LoVo (cell line): ENCODE data around the gene FNDC3B.

Source experiments
- DNase-seq: peaks from one replicate; pipeline ENCODE4 v3.0.0-alpha.2; 2016; ENCODE audit warnings: low spot score

FNDC3B gene

DNA sequence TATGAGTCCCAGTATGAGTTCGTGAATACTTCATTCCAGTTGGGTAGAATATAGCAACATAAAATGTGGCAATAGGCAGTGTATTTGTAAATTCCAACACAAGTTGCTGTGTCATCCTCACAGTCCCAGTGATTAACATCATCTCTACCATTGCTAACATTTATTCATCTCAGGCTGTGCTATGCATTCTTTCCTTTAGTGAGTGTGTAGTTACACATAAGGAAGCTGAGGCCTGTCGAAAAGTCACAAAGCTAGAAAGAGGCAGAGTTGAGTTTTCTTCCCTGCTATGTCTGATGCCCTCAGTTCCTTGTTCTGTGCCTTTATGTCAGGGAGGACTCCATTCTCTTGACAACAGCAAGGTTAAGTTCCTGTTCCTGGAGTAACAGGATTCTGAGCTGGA is 96.4 kb downstream of the FNDC3B start:
- no peak for DNase-seq

DNA sequence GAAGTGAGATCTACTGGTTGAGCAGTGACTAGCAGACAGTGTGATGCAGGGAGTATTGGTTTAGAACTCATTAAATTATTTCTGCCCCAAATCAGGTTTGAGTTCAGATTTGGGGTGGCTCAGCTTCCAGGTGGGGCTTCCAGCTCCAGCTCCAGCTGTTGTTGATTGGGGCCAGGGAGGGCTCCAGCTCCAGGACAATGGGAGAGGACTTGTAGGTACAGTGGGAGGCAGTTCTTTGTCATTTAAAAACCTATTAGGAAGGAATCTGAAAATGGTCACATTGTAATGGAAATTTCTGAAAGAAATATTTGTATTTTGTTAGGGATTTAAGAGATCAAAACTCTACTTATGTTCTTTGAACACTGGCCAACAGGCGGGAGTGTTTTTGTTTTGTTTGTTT is 97.0 kb downstream of the FNDC3B start:
- DNase-seq, result no peak

DNA sequence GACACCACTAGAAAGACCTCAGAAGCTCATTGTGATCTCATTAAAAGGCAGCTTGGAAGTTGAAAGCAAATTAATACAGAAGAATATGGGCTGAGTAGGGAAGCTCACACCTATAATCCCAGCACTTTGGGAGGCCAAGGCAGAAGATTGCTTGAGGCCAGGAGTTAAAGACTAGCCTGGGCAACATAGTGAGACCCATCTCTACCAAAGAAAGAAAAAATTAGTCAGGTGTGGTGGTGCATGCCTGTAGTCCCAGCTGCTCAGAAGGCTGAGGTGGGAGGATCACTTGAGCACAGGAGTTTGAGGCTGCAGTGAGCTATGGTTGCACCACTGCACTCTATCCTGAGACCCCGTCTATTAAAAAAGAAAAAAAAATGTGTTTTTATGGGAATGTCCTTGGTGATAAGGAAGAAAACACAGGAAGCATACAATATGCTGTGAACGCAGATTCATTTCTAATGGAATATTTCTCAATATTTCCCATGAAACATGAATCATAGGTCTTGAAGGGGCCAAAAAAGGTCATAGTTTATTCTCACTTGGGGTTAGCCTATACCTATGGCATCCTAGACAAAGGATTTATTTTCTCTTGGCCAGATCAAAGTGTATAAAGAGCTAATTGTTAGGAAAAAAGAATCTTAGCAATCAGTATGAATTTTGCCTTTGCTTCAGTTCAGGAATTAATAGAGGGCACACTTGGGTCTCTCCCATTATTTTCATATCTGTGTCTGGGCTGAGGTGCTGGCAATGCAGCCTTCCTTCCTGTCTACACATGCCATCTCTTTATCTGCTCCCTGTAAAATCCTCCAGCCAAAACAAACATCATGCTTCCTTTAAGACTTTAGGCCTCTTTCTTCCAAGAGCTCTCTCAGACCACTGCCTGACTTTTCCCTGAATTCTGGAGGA is 98.2 kb downstream of the FNDC3B start:
- DNase-seq, result no peak

DNA sequence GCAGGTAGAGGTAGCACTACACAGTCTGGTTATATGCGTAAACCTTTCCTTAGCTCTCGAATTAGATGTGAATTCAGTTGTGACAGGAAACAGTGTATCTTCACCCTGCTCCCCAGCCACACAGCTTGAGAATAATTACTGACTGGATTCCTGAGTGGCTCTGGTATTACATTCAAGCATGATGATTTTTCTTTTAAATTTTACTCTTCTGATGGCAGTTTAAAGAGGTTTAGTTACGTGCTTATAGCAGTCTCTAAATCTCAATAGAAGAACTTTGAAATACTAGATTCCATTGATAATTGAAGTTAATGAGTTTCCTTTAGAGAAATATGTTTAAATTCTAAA is 98.8 kb downstream of the FNDC3B start:
- DNase-seq, result no peak

DNA sequence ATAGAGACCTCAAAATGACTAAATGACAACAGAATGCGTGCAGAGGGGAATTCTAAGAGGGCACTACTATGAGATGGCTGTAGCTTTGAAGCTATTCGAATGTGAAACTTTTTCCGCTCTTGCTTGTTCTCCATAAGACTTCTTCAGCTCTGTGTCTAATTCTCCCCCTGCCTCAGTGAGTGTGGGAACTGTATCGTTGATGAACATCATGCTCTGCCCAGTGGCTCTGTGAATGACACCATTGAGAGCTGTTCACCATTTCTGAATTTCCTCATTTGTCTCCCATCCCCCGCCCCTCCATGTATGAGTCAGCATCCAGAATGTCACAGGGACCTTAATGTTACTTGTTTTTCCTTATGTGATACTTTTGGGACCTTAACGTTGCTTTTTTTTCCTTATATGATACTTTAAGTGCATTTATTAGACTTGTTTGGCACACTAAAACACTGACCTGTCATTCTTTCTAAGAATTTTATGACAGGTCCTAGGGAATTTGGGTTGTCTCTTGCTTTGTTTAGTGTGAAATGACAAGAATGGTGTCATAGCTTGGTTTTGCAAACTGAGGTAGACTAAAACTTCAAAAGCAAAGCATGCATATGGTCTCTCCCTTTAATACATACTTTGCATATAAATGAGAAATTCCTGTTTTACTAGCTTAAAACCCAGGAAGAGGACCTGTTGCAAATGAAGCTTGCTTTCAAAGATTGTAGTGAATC is 99.6 kb downstream of the FNDC3B start:
- peak; percentile 30 for DNase-seq

DNA sequence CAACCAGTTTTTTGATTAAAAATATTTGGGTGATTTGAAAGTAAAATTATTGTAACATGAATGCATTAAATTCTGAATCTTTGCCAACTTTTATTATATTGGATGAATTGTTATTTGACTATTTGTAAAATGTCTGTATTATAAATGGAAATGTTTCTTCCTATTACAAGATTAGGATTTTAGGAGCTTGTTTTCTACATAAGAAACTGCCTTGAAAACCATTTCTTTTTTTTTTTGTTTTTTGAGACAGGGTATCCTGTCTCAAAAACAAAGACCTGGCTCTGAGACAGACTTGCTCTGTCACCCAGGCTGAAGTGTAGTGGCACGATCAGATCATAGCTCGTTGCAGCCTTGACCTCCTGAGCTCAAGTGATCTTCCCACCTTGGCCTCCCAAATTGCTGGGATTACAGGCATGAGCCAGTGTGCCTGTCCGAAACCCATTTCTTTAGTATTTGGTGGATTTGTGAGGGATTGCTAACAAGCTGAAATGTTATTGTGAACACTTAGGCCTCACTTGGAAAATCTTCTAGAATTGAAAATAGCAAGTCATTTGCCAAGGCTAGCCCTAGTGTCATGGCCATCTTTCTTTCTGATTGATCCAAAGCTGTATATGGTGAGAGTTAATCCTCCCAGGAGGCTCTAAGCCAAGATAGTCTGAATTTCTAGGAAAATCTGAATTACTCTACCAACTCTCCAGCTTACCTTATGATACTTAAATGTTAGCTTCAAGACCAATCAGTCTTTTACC is 100.3 kb downstream of the FNDC3B start:
- no peak for DNase-seq

DNA sequence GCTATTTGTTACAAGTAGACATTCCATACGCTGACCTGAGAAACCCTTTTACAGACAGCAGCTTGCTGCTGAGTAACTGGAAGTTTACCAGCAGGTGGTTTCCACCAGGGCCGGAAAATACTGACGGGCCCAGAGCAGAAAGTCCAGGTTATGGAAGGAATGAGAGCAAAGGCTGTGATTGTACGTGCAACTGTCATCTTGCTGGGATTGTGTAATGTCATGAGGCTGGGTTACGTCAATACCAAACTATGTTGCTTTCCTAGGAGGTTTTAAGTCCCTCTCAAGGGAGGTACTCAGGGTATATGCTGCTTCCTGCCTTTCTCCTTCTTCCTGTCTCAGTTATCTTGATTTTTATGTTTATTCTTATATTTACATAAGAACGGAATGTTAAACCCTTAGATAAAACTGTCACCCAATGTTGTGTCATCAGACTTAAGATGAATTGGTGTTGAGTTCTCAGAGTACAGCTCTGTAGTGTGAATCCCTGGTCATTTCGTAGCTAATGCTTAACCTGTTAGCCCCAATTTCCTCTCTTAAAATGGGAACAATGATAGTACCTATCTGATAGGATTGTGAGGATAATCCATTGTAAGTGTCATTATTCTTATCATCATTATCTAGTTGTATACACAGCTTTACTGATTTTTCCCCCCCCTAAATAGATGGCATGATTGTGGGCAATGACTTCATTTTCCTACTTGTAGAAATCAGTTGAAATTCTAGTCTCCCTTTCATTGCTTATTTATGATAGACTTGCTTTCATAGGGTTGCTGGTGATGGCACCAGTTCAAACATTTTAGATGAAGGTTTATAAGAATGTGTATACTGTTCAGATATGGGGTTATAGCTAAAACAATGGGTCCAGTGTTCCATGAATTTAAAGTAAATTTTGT is 101.4 kb downstream of the FNDC3B start:
- peak; percentile 66 for DNase-seq

DNA sequence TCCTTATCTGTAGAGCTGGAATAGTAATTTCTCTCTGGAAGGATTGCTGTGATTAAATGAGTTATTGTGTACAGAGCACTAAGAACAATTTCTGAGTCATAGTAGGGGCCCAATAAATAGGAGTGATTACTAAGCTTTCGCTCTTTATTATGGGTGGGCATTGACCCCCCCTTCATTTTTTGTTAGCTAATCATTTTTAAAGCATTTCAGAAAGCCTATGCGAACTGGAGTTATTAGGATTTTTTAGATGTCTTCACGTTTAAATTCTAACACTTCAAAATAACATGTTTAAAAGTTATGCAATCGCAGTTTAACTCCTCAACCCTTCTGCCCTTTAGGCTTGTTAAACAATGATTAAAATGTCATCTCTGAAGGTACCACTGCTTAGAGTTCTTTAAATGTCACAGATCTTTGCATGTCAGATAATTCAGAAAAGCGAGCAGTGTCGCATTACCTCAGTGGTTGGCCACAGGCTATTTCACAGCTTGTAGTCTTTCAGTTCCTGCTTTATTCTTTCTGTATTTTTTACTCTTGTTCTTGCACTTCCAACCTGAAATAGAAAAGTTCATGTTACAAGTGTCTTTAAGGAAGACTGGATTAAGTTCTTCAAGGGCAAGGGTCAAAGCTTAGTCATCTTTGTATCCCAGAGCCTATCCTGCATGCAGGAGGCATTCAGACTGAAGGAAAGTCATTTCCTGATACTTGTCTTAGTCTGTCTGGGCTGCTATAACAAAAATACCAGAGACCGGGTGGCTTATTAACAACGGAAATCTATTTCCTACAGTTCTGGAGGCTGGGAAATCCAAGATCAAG is 102.9 kb downstream of the FNDC3B start:
- peak; percentile 30 for DNase-seq

DNA sequence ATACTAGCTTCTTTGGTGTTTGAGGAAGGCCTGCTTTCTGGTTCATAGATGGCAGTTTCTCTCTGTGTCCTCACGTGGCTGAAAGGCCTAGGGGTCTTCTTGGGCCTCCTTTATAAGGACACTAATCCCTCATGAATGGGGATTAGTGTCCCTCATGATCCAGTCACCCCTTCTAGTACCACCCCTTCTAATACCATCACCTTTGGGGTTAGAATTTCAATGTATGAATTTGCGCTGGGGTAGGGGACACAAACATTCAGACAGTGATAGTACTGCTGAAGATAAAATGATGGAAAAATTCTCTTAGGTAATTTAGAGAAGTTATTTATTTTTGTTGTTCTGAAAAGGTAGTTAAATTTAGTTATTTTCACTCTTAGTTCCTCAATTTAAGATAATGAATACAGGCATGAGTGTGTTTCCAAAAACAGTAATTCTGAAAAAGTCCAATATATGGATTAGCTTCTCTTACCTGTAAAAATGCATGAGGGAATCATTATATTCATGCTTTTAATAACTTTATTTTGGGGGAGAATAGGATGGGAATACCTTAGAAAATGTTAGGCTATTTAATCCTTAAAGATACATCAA is 103.6 kb downstream of the FNDC3B start:
- no peak for DNase-seq

DNA sequence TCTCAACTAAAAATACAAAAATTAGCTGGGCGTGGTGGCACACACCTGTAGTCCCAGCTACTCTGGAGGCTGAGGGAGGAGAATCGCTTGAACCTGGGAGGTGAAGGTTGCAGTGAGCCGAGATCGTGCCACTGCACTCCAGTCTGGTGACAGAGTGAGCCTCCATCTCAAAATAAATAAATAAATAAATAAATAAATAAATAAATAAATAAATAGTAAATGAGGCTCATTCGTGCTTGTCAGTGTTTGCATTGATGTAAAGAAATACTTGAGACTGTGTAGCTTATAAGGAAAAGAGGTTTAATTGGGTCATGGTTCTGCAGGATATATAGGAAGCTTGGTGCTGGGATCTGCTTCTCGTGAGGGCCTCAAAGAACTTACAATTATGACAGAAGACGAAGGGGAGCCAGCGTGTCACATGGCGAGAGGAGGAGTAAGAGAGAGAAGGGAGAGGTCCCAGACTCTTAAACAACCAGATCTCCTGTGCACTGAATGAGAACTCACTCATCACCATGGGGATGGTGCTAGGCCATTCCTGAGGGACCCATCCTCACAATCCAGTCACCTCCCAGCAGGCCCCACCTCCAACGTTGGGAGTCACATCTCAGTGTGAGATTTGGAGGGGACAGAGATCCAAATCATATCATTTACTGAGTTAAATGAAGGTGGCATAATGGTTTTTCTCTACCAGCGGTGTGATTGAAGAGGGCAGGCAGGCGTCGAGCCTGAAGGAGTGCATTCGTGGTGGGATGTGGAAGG is 104.5 kb downstream of the FNDC3B start:
- DNase-seq, result no peak

DNA sequence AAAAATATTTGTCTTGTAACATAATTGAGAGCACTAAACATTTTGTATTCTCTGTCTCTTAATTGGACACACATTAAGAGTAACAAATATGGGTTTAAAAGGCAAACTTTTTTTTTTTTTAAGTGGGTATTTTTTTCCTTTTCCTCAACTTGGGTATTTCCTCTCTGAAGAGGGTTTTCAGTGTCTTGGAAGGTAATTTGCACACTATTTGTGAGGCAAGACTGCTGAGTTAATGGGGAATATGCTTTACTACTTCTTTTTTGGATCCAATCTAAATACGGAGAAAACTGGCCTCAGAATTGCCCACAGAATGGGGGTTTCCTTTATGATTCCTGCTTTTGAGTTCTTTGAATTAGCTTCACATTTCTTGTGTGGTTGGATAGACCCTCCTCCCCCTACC is 105.2 kb downstream of the FNDC3B start:
- no peak for DNase-seq

DNA sequence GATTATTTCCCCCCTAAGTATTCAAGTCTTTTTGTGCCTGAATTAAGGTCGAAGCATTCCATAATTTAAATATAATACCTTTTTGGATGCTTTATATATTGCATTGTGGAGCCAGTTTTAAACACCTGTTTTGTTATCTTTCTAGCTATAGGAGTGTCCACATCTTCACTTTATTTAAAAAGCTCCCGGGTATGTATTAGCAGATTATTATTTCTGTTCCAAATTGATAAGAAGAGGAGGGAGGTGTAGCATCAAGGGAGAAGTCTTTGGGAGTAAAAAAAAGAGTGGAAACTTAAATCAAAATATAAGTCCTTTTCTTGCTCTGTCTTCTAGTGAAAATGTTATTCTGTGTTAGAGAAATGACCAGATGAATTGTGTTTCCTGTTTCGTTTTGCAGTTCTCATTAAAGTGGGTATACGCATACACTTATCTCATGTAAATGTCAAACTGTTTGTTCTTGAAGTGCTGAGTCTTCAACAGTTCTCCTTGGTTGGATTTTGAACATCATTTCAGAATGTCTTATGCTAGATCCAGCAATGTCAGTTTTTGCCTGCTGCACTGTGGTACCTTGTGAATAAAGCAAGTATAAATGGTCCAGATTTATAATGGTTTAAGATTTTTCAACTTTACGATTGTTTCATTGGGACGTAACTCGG is 105.8 kb downstream of the FNDC3B start:
- DNase-seq, result no peak

DNA sequence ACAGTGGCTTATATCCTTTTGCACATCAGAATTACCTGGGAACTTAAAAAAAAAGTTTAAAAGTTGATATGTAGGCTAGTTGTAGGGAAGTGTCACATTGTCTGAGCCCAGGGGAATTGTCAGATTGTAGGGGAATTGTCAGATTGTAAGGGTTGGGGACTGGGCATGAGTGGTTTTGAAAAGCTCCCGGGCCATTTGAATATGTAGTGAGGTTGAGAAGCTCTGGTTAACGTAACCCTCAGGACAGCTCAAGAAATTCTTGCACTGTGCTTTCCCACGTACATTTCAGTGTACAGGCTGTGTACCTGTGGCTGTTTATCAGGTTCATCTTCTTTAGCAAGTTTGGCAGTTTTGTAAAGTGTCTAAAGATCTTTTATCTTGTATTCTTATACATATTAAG is 107.0 kb downstream of the FNDC3B start:
- no peak for DNase-seq

DNA sequence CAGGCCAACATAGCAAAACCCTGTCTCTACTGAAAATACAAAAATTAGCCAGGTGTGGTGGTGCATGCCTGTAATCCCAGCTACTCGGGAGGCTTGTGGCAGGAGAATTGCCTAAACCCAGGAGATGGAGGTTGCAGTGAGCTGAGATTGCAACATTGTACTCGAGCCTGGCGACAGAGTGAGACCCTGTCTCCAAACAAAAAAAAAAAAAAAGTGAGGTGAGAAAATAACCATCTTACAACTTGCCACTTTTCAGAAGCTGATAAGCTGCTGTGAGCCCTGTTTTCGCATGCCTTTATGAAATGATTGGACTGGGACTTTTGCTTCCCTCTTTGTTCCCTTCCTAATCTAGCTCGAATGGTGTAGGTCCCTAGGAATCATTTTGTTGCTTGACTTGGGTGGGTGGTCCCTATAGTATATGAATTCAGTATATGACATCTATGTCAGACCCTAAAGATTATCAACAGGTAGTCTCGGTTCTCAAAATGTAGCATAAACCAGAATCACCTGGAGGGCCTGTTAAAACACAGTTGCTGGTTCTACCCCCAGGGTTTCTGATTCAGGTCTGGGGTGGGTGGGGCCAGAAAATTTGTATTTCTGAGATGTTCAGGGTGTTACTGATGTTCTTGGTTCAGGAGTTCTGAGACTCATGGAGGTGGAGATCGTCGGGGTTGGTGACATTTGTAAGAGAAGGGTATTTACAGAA is 107.9 kb downstream of the FNDC3B start:
- DNase-seq, result no peak

DNA sequence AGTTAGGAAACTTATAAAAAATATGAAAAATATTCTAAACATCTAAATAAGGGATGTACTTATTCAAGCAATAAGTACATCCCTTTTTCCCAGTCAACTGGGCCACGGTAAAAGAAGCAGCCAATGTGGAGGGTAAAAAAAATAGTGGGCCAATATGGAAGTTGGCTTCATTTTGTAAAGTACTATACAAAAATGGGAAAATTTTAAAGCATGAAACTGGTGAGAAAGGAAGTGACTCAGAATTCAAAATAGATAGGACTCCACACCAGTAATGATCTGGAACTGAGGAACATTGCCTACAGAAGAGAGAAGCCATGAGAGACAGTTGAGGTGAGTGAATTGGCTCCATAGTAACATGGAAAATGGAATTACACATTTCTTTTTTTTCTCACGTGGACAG is 108.9 kb downstream of the FNDC3B start:
- DNase-seq, result no peak

DNA sequence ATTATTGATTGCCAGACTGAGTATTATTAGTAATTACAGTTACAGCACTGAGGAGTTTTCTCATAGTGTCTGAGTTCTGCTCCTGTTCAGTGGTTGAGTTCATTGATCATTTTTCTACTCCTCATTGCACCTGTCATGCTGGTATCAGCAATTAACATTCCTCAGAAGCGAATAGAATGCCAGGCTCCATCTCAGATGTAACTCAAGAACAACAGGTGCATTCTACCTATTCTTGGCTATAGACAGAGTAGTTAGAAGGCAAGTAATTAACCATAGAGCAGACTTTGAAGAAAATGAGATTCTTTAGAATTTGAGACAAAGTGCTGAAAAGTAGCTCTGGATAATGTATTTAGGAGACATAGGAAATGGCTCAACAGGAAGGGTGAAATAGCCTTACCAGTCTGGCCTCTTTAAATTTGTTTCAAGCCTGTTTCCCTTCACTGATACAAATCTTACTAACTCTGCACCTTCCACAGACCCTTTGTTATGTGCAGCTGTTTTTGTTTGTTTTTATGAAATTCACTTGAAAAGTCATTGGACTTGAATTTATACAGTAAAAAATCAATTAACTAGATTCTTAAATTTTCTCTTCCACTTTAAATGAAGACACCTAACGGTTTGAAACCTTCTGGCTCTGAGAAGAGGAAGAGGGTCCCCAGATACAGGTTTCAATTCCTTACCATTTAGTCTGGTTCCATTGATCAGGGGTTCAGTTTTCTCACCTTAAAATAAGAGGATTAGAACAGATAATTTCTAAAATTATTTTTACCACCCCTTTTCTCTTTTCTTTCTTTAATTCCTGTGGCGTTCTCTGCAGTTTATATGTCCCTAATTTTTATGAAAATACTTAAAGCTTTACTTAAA is 109.6 kb downstream of the FNDC3B start:
- no peak for DNase-seq

DNA sequence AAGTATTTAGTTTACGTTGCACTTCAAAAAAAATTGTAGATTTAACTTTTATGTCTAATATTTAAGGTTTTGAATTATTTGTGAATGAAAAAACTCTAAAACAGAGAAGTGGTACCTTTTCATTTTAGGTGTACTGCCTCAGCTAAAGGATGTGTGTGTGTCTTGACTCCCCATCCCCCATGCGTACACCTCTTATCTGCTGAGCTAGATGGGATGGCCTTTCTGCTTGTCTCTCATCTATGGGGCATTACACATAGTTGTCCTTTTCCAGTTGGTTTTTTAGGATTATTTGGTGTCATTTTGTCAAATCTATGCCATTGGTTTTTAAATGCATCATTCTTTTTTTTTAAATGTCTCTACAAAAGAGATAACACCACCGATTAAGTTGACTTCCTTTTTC is 110.9 kb downstream of the FNDC3B start:
- no peak for DNase-seq
